Suprapubic skin (tissue), 4 donors: ENCODE results near the gene RAD54L.

Experiments used
- POLR2A ChIP-seq, 2 donors: fragments of 450-650 bp; IDR thresholded peaks; one replicate each; pipeline ENCODE4 v1.6.1; 2017; ENCODE audit warnings: antibody characterized with exemption in 2 of 2, mild to moderate bottlenecking in 2 of 2, moderate library complexity in 2 of 2
- POLR2AphosphoS5 ChIP-seq, 3 donors: sonication (generic); formaldehyde crosslinking; IDR thresholded peaks; one replicate each; pipeline ENCODE4 v1.6.1; 2017; ENCODE audit warnings: antibody characterized with exemption in 3 of 3

GRCh38 chr1:46248122-46248920 is 758 bp downstream of the RAD54L start:
- TF ChIP-seq POLR2AphosphoS5 (IDR thresholded peaks at IDR 0.05) (no peak), POLR2A (IDR thresholded peaks at IDR 0.05) (no peak)
